Measurements from ENCODE around the gene NPAS1.
"Not testable (repeated sequence)": the region's sequence is repeated elsewhere in the genome, so short reads cannot be mapped to it uniquely, and the experiment has no call there.

Gene NPAS1

GRCh38 chr19:47047272-47047762 is 27.7 kb downstream of the NPAS1 start:
- no peak for DNase-seq

- peak; percentile 71 for DNase-seq
These were observed 28.2 kb downstream of the NPAS1 start for GRCh38 chr19:47047763-47048405.

GRCh38 chr19:47049307-47049700 is 29.7 kb downstream of the NPAS1 start:
- DNase-seq: no peak

- not testable (repeated sequence) for DNase-seq
These were observed 30.9 kb downstream of the NPAS1 start for GRCh38 chr19:47050562-47050961.

GRCh38 chr19:47056411-47056810 is 36.8 kb downstream of the NPAS1 start:
- DNase-seq: no peak

GRCh38 chr19:47057328-47057727 is 37.7 kb downstream of the NPAS1 start:
- no peak for DNase-seq

GRCh38 chr19:47058621-47059022 is 39.0 kb downstream of the NPAS1 start:
- DNase-seq: no peak

- DNase-seq: no peak
These were observed 44.2 kb downstream of the NPAS1 start for GRCh38 chr19:47063874-47064273.

- no peak for DNase-seq
These were observed 45.6 kb downstream of the NPAS1 start for GRCh38 chr19:47065242-47065641.

GRCh38 chr19:47066376-47067214 is 47.0 kb downstream of the NPAS1 start:
- no peak for DNase-seq

- DNase-seq: no peak
These were observed 47.7 kb downstream of the NPAS1 start for GRCh38 chr19:47067215-47067847.

GRCh38 chr19:47068246-47068645 is 48.6 kb downstream of the NPAS1 start:
- DNase-seq: no peak

GRCh38 chr19:47068876-47069406 is 49.3 kb downstream of the NPAS1 start:
- DNase-seq: no peak

- no peak for DNase-seq
These were observed 50.2 kb downstream of the NPAS1 start for GRCh38 chr19:47069795-47070194.

GRCh38 chr19:47070756-47071155 is 51.1 kb downstream of the NPAS1 start:
- DNase-seq: no peak

GRCh38 chr19:47071731-47072130 is 52.1 kb downstream of the NPAS1 start:
- no peak for DNase-seq

- no peak for DNase-seq
These were observed 52.7 kb downstream of the NPAS1 start for GRCh38 chr19:47072323-47072722.

GRCh38 chr19:47073574-47073973 is 53.9 kb downstream of the NPAS1 start:
- DNase-seq: no peak

GRCh38 chr19:47074621-47075020 is 55.0 kb downstream of the NPAS1 start:
- DNase-seq: no peak

GRCh38 chr19:47075179-47075810 is 55.7 kb downstream of the NPAS1 start:
- no peak for DNase-seq

GRCh38 chr19:47075941-47076340 is 56.3 kb downstream of the NPAS1 start:
- DNase-seq: no peak

GRCh38 chr19:47078351-47078750 is 58.7 kb downstream of the NPAS1 start:
- not testable (repeated sequence) for DNase-seq

GRCh38 chr19:47081095-47081494 is 61.5 kb downstream of the NPAS1 start:
- no peak for DNase-seq
